ENCODE results near the gene ADCY5. TPM values are rescaled to one million over a fixed set of nuclear protein-coding genes. Genes with fewer than 3 reads are reported as not detected.

Gene ADCY5
- total and polyA plus RNA-seq, 2 experiments from 2014 or later, result 3.1 to 4.7 TPM

- no peak for DNase-seq (ENCODE audit: low spot score)
- Histone ChIP-seq H3K9me2 (replicated peaks; ENCODE audit: insufficient read depth) (no peaks in the 10 kb centered on the region), H3K27ac (no peak overlapping the region)
Measured at GRCh38 chr3:123353227-123353849, 95.6 kb downstream of the ADCY5 start.

GRCh38 chr3:123352134-123352554, 96.7 kb downstream of the ADCY5 start:
- no peaks in the 10 kb centered on the region for H3K9me3 ChIP-seq (ENCODE audit: low read depth)
- no peaks in the 10 kb centered on the region for H3K9me2 ChIP-seq (replicated peaks; ENCODE audit: insufficient read depth)
- no peak overlapping the region for H3K4me2 ChIP-seq
- no peak for DNase-seq (ENCODE audit: low spot score)
- WGBS (ENCODE audit: low lambda C conversion rate, missing lambda C conversion rate), result 92% methylated on average over 13 of the region's 15 CpGs
- TF ChIP-seq CTCF (IDR thresholded peaks at IDR 0.05; ENCODE audit: poor library complexity) (no peak), EZH2phosphoT487 (IDR thresholded peaks at IDR 0.05; ENCODE audit: low read depth, severe bottlenecking, unreplicated experiment) (no peak), EZH2 (IDR thresholded peaks at IDR 0.05; ENCODE audit: borderline replicate concordance) (no peak)
- no peak overlapping the region for H3K4me3 ChIP-seq
- H4K20me1 ChIP-seq (ENCODE audit: insufficient read depth, poor library complexity, severe bottlenecking), result no peaks in the 10 kb centered on the region
- H3K27ac ChIP-seq, result no peak overlapping the region
- no peaks in the 10 kb centered on the region for H3K4me1 ChIP-seq (ENCODE audit: insufficient read depth)
- no peaks in the 10 kb centered on the region for H3K27me3 ChIP-seq
- no peak overlapping the region for H2AFZ ChIP-seq
- H3K36me3 ChIP-seq (replicated peaks; ENCODE audit: insufficient read depth, low read depth), result no peaks in the 10 kb centered on the region
- no peaks in the 10 kb centered on the region for H3K79me2 ChIP-seq

More at GRCh38 chr3:123353227-123353849, 95.6 kb downstream of the ADCY5 start:
- Histone ChIP-seq H3K36me3 (replicated peaks; ENCODE audit: insufficient read depth, low read depth) (no peaks in the 10 kb centered on the region), H2AFZ (no peak overlapping the region), H3K27me3 (no peaks in the 10 kb centered on the region), H3K4me3 (no peak overlapping the region), H3K79me2 (no peaks in the 10 kb centered on the region), H3K9me3 (ENCODE audit: low read depth) (no peaks in the 10 kb centered on the region), H3K4me2 (no peak overlapping the region), H3K4me1 (ENCODE audit: insufficient read depth) (no peaks in the 10 kb centered on the region), H4K20me1 (ENCODE audit: insufficient read depth, poor library complexity, severe bottlenecking) (no peaks in the 10 kb centered on the region)
- TF ChIP-seq EZH2phosphoT487 (IDR thresholded peaks at IDR 0.05; ENCODE audit: low read depth, severe bottlenecking, unreplicated experiment) (no peak), EZH2 (IDR thresholded peaks at IDR 0.05; ENCODE audit: borderline replicate concordance) (no peak), CTCF (IDR thresholded peaks at IDR 0.05; ENCODE audit: poor library complexity) (no peak)
- WGBS (ENCODE audit: low lambda C conversion rate, missing lambda C conversion rate), result 95% methylated on average over 10 of the region's 10 CpGs

GRCh38 chr3:123351501-123351900, 97.4 kb downstream of the ADCY5 start:
- no peak overlapping the region for H3K27ac ChIP-seq
- no peak overlapping the region for H3K4me3 ChIP-seq
- 89% methylated on average over 4 of the region's 4 CpGs for WGBS (ENCODE audit: low lambda C conversion rate, missing lambda C conversion rate)
- H3K36me3 ChIP-seq (replicated peaks; ENCODE audit: insufficient read depth, low read depth), result no peaks in the 10 kb centered on the region
- DNase-seq (ENCODE audit: low spot score), result no peak
- no peaks in the 10 kb centered on the region for H3K9me2 ChIP-seq (replicated peaks; ENCODE audit: insufficient read depth)
- no peaks in the 10 kb centered on the region for H4K20me1 ChIP-seq (ENCODE audit: insufficient read depth, poor library complexity, severe bottlenecking)
- H3K79me2 ChIP-seq, result no peaks in the 10 kb centered on the region
- H3K4me2 ChIP-seq, result no peak overlapping the region
- no peaks in the 10 kb centered on the region for H3K4me1 ChIP-seq (ENCODE audit: insufficient read depth)
- TF ChIP-seq EZH2 (IDR thresholded peaks at IDR 0.05; ENCODE audit: borderline replicate concordance) (no peak), CTCF (IDR thresholded peaks at IDR 0.05; ENCODE audit: poor library complexity) (no peak), EZH2phosphoT487 (IDR thresholded peaks at IDR 0.05; ENCODE audit: low read depth, severe bottlenecking, unreplicated experiment) (no peak)
- H3K9me3 ChIP-seq (ENCODE audit: low read depth), result no peaks in the 10 kb centered on the region
- H3K27me3 ChIP-seq, result no peaks in the 10 kb centered on the region
- no peak overlapping the region for H2AFZ ChIP-seq
